ENCODE results near the gene YJEFN3.

DNA sequence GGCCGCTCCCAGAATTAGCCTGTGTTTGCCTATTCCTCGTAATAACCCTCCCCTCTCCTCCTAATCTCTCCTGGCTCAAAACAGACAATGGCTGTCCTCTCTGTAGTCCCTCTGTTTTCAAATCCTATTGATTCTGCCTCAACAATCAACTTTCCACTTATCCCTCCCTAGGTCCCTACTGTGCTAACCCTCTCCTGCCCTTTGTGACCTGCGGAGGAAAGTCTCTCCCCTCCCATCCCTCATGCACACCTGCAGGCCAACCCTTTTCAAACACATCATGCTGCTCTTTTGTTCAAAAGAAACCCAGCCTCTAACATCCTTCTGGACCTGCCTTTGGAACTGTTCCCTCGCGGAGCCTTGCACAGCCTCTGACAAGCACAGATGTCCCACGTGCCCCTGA is 46.7 kb downstream of the YJEFN3 start:
- TF ChIP-seq, protein P1, sequence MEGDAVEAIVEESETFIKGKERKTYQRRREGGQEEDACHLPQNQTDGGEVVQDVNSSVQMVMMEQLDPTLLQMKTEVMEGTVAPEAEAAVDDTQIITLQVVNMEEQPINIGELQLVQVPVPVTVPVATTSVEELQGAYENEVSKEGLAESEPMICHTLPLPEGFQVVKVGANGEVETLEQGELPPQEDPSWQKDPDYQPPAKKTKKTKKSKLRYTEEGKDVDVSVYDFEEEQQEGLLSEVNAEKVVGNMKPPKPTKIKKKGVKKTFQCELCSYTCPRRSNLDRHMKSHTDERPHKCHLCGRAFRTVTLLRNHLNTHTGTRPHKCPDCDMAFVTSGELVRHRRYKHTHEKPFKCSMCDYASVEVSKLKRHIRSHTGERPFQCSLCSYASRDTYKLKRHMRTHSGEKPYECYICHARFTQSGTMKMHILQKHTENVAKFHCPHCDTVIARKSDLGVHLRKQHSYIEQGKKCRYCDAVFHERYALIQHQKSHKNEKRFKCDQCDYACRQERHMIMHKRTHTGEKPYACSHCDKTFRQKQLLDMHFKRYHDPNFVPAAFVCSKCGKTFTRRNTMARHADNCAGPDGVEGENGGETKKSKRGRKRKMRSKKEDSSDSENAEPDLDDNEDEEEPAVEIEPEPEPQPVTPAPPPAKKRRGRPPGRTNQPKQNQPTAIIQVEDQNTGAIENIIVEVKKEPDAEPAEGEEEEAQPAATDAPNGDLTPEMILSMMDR (IDR thresholded peaks at IDR 0.05), result no peak
- no peak for TF ChIP-seq POLR2A (IDR thresholded peaks at IDR 0.05)

All from prostate gland (tissue), 2 donors.